SK-N-SH (cell line): ENCODE measurements around the gene OR52K2. TPM values are rescaled to one million over a fixed set of nuclear protein-coding genes. Genes with fewer than 3 reads are reported as not detected.

Experiments used
- polyA plus RNA-seq, 3 experiments: library from polyadenylated mRNA; depleted of rRNA; stranded (reverse); fragments of >200 nt; gene quantifications; 2 replicates each; pipeline ENCODE4 v1.2.3, GENCODE V29; 2012
- TF ChIP-seq, protein P1 (sequence below): fragments of 200-600 bp; sonication (generic); IDR thresholded peaks from 2 replicates; pipeline ENCODE4 v1.6.1; 2017; ENCODE audit warnings: antibody characterized with exemption, mild to moderate bottlenecking, moderate library complexity

The OR52K2 gene
- polyA plus RNA-seq, 1 of the 3 experiments (the other 2 are of a cell fraction): not detected

DNA sequence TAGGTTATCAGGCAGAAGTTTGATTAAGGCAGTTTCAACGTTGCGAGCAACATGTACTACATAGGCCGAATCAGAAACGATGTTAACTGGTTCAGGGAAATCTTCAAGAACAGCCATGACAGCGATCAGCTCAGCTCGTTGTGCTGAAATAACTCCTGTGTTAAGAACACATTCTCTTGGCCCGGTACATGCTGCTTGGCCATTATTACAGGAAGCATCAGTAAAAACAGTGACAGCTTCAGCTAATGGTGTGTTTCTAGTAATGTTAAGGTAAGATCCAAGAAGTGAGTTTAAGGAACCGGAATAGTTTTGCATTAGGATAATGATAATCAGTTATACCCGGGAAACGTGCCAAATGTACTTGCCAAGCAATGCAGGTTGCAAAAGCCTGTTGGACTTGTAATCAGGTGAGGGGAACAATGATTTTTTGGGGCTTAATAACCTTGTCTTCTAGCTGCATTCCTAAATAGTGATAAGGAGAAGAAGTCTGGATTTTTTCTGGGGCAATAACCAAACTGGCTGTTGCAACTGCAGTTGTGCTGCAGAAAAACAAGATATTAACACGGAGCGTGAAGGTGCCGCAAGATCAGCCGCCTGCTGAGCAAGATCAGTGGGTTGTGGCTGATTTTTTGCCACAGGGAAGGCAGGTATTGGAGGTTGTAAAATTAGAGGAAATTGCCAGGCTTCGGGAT lies 47.6 kb downstream of the OR52K2 start (continued):
- TF ChIP-seq, protein P1, sequence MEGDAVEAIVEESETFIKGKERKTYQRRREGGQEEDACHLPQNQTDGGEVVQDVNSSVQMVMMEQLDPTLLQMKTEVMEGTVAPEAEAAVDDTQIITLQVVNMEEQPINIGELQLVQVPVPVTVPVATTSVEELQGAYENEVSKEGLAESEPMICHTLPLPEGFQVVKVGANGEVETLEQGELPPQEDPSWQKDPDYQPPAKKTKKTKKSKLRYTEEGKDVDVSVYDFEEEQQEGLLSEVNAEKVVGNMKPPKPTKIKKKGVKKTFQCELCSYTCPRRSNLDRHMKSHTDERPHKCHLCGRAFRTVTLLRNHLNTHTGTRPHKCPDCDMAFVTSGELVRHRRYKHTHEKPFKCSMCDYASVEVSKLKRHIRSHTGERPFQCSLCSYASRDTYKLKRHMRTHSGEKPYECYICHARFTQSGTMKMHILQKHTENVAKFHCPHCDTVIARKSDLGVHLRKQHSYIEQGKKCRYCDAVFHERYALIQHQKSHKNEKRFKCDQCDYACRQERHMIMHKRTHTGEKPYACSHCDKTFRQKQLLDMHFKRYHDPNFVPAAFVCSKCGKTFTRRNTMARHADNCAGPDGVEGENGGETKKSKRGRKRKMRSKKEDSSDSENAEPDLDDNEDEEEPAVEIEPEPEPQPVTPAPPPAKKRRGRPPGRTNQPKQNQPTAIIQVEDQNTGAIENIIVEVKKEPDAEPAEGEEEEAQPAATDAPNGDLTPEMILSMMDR: no peak

Other genes starting within 250 kb of the OR52K2 start
- gene OR52B4, start 80.9 kb upstream of the OR52K2 start, polyA plus RNA-seq (2012; rRNA removed): not detected in 2 replicates
- 11.0 and 12.5 TPM in 2 replicates for gene TRIM21, start 55.6 kb upstream of the OR52K2 start, polyA plus RNA-seq (2012; rRNA removed)
- not detected in 2 replicates for gene OR52K1, start 33.4 kb downstream of the OR52K2 start, polyA plus RNA-seq (2012; rRNA removed)
- gene OR52M1, start 95.9 kb downstream of the OR52K2 start, polyA plus RNA-seq (2012; rRNA removed): not detected in 2 replicates
- not detected in 2 replicates for gene OR52I2, start 132.4 kb downstream of the OR52K2 start, polyA plus RNA-seq (2012; rRNA removed)
- gene OR52I1, start 144.7 kb downstream of the OR52K2 start, polyA plus RNA-seq (2012; rRNA removed): not detected in 2 replicates
- 4.9 and 6.1 TPM in 2 replicates for gene TRIM68, start 158.9 kb downstream of the OR52K2 start, polyA plus RNA-seq (2012; rRNA removed)
- gene OR51D1, start 188.2 kb downstream of the OR52K2 start, polyA plus RNA-seq (2012; rRNA removed): not detected in 2 replicates
- gene OR51E1, start 194.7 kb downstream of the OR52K2 start, polyA plus RNA-seq (2012; rRNA removed): not detected in 2 replicates
- 0.03 TPM in 1 of 2 replicates, not detected in the other for gene OR51E2, start 248.6 kb downstream of the OR52K2 start, polyA plus RNA-seq (2012; rRNA removed)